GM23338 (cell line): Measurements from ENCODE around the gene PSD.

Experiments used
- EZH2 ChIP-seq: fragments of 200-600 bp; sonication (generic); IDR thresholded peaks from one replicate; pipeline ENCODE4 v1.8.0; 2017; ENCODE audit warnings: antibody characterized with exemption, mild to moderate bottlenecking, low read depth; ENCODE audit not compliant: unreplicated experiment
- EZH2phosphoT487 ChIP-seq: fragments of 200-600 bp; sonication (generic); IDR thresholded peaks from one replicate; pipeline ENCODE4 v1.8.1; 2018; ENCODE audit warnings: antibody characterized with exemption; ENCODE audit not compliant: unreplicated experiment
- JUNB ChIP-seq: IDR thresholded peaks from one replicate; pipeline ENCODE4 v1.6.1; 2016; ENCODE audit warnings: antibody characterized with exemption; ENCODE audit not compliant: unreplicated experiment
- POLR2AphosphoS5 ChIP-seq: IDR thresholded peaks from 2 replicates; pipeline ENCODE4 v1.6.1; 2016; ENCODE audit warnings: antibody characterized with exemption, low read depth
- STAT1 ChIP-seq: IDR thresholded peaks from one replicate; pipeline ENCODE4 v1.6.1; 2016; ENCODE audit warnings: antibody characterized with exemption; ENCODE audit not compliant: unreplicated experiment
- TF ChIP-seq, protein P1 (sequence below), 2 experiments: fragments of 200-600 bp in 1 of 2; sonication (generic) in 1 of 2; conservative IDR thresholded peaks; 2 replicates each; pipeline versions ENCODE4 v1.5.1 to v1.6.1; 2016 to 2017; ENCODE audit warnings: antibody characterized with exemption in 2 of 2, low read depth in 2 of 2, mild to moderate bottlenecking in 2 of 2, moderate library complexity in 1 of 2
- TF ChIP-seq, protein P2 (sequence below): IDR thresholded peaks from one replicate; pipeline ENCODE4 v1.6.1; 2018; ENCODE audit warnings: antibody characterized with exemption; ENCODE audit not compliant: unreplicated experiment

DNA sequence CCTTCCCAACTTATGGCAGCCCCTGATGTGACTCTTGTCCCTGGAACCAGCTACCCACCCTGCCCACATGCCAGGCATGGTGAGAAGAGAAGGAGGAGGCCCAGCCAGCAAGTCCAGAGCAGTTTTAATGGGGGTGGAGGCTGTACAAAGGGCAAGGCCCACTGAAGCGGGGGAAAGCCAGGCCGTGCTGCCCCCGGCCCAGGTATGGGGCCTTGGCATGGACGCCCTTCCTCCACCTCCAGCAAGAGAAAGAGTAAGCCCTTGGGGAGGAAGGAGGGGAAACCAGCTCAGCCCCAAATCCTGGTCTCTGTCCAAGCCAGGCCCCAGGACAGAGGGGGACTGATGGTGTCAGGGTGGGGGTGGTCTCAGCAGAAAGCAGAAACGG, 16.1 kb downstream of the PSD start:
- TF ChIP-seq JUNB (no peak), EZH2phosphoT487 (no peak), POLR2AphosphoS5 (no peak), STAT1 (no peak), EZH2 (no peak)
- TF ChIP-seq, protein P1, sequence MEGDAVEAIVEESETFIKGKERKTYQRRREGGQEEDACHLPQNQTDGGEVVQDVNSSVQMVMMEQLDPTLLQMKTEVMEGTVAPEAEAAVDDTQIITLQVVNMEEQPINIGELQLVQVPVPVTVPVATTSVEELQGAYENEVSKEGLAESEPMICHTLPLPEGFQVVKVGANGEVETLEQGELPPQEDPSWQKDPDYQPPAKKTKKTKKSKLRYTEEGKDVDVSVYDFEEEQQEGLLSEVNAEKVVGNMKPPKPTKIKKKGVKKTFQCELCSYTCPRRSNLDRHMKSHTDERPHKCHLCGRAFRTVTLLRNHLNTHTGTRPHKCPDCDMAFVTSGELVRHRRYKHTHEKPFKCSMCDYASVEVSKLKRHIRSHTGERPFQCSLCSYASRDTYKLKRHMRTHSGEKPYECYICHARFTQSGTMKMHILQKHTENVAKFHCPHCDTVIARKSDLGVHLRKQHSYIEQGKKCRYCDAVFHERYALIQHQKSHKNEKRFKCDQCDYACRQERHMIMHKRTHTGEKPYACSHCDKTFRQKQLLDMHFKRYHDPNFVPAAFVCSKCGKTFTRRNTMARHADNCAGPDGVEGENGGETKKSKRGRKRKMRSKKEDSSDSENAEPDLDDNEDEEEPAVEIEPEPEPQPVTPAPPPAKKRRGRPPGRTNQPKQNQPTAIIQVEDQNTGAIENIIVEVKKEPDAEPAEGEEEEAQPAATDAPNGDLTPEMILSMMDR (conservative IDR thresholded peaks at IDR 0.05; ENCODE audit: low read depth in 2 of 2) = no peak
- TF ChIP-seq, protein P2, sequence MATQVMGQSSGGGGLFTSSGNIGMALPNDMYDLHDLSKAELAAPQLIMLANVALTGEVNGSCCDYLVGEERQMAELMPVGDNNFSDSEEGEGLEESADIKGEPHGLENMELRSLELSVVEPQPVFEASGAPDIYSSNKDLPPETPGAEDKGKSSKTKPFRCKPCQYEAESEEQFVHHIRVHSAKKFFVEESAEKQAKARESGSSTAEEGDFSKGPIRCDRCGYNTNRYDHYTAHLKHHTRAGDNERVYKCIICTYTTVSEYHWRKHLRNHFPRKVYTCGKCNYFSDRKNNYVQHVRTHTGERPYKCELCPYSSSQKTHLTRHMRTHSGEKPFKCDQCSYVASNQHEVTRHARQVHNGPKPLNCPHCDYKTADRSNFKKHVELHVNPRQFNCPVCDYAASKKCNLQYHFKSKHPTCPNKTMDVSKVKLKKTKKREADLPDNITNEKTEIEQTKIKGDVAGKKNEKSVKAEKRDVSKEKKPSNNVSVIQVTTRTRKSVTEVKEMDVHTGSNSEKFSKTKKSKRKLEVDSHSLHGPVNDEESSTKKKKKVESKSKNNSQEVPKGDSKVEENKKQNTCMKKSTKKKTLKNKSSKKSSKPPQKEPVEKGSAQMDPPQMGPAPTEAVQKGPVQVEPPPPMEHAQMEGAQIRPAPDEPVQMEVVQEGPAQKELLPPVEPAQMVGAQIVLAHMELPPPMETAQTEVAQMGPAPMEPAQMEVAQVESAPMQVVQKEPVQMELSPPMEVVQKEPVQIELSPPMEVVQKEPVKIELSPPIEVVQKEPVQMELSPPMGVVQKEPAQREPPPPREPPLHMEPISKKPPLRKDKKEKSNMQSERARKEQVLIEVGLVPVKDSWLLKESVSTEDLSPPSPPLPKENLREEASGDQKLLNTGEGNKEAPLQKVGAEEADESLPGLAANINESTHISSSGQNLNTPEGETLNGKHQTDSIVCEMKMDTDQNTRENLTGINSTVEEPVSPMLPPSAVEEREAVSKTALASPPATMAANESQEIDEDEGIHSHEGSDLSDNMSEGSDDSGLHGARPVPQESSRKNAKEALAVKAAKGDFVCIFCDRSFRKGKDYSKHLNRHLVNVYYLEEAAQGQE = no peak
